ENCODE data around the gene GRM4.

The GRM4 gene

DNA sequence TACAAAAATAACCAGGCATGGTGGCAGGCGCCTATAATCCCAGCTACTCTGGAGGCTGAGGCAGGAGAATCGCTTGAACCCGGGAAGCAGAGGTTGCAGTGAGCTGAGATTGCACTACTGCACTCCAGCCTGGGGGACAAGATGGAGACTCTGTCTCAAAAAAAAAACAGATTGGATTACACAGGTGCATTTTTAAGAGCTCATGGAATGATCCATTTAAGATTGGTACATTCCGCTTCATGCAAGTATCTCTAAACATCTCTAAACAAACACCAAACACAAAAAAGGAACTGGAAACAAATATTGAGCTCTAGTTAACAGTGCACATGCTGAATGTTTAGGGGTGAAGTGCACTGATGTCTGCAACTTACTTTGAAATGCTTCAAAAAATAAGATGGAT lies 154.3 kb downstream of the GRM4 start:
- DNase-seq: no peak

- no peak for DNase-seq
Measured at GRCh38 chr6:33990061-33990541, 155.8 kb downstream of the GRM4 start.

DNA sequence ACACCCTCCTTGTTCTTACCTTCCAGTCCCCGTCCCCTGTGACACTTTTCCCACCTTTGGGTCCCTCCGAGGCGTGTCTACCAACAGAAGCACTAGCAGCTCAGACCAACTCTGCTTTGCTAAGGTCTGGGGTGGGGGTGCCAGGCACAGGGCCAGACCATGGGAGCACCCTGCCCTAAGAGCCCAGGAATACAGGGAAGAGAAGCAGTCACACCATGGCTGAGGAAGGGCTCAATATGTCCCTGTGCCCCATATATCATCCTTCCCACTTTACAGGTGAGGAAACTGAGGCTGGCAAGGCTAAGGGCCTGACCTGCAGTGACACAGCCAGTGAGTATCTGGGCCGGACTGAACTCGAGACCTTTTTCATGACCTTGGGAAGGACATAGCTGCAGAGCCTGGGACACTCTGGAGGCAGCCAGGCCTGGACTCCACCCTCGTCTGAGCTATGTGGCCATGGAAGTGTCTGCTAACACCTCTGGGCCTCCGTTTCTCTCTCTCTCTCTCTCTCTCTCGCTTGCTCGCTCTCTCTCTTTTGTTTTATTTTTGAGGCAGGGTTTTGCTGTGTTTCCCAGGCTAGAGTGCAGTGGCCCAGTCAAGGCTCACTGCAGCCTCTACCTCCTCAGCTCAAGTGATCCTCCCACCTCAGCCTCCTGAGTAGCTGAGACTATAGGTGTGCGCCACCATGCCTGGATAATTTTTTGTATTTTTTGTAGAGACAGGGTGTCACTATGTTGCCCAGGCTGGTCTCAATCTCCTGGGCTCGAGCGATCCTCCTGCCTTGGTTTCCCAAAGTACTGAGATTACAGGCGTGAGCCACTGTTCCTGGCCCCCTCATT lies 156.7 kb downstream of the GRM4 start:
- DNase-seq: no peak

- DNase-seq: no peak
Measured at GRCh38 chr6:33988121-33989015, 157.5 kb downstream of the GRM4 start.

GRCh38 chr6:33987531-33988021 lies 158.3 kb downstream of the GRM4 start:
- DNase-seq: no peak

GRCh38 chr6:33985947-33986346 lies 159.9 kb downstream of the GRM4 start:
- DNase-seq: no peak

GRCh38 chr6:33985313-33985751 lies 160.6 kb downstream of the GRM4 start:
- no peak for DNase-seq

- DNase-seq: no peak
Measured at GRCh38 chr6:33984466-33985312, 161.2 kb downstream of the GRM4 start.

DNA sequence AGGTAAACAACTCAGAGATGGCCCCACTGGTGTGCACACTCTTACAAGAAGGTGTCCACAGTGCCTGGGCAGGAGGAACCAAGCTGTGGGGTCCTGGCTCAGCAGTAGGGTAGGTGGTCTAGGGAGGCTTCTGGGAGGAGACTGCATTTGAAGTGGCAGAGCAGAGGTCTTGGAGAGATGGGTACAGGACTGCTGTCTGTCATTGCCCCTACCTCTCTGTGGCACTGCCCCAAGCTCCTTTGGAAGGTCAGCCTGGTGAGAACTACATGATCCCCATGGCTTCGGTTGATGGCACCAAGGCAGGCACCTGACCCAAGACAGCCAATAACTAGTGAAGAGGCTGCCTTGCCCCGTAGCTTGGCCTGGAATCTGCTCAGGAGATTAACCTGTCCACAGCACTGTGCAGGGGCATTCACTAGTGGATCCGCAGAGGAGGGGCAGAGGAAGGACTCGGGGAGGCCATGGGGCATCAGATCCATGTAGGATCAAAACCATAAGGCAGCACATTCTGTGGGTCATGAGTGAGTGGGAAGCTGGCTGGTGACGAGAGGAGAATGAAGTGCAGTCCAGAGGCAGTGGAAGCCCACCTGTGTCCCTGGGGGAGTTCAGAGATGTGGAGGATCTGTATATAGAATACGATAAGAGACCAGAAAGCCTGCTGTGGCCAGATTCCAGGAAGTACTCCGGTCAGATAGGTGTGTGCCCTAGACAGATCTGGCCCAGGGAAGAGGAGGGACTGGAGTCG lies 162.0 kb downstream of the GRM4 start:
- no peak for DNase-seq

DNA sequence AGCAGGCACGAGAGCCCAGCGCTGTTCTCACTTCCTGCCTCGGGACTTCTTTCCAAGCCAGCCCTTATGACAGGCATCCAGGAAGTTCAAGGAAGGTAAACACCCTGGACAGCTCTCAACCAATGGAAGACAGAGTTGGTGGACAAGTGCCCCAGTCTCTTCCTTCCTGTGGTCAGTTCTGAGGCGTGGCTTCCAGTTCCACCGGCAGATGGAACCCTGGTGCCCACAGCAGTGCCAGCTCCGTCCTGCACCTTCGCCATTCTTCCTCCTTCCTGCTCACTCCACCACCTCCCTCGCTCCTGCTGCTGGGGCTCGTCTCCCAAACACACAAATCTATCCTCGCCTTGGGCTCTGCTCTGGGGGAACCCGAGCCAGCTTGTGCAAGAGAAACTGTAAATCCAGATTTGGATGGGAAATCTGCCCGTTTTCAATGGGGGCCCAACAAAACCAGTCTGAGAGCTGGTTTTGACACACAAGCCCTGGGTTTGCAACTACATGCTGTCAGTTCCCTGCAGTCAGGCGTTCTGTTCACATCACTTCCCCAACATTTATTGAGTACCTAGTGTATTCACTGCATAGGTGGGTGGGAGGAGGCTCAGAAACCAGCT lies 162.7 kb downstream of the GRM4 start:
- no peak for DNase-seq

GRCh38 chr6:33981861-33982260 lies 164.0 kb downstream of the GRM4 start:
- DNase-seq: no peak

GRCh38 chr6:33981421-33981820 lies 164.5 kb downstream of the GRM4 start:
- no peak for DNase-seq

DNA sequence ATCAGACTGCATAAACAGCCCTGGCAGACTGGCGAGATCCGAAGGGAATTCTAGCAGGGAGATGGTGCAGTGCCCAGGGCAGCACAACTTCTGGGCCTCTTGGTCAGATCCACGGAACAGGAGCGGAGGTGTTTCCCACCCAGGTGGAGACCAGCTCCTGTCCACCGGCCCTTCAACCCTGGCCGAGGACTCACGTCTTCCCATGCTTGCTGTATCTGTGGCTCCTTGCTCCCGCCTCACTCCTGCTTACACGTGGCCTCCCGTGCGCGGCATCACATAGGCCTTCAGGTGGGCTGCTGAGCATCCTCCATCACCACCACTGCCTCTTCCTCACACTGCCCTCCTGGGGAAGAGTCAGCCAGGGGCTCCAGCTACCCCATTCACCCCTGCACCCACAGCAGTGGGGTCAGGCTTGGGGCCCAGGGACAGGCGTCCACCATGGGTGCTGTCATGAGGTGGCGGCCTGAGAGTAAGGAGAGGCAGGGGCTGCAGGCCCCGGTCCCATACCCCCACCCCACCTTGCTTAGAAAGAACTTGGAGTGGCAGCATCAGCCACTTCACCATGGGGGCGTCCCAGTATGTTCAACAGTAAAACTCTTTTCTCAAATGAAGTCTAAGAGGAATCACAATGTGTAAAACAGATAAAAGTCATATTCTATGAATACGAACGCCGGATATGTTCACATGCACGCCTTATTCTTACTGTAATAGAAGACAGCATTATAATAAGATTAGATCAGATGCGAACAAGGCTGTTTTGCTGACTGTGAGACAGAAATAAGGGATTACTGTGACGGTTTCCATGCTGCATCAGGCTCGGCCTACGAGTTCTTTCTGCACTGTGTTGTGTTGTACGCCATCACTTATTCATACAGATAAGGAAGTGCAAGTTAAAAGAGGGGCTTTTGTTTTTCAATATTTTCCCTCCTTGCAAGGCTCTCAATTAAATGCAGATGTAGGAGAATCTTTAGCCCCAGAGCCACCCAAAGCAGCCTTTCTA lies 165.4 kb downstream of the GRM4 start:
- DNase-seq: no peak

- DNase-seq: no peak
Measured at GRCh38 chr6:33979750-33980149, 166.1 kb downstream of the GRM4 start.

DNA sequence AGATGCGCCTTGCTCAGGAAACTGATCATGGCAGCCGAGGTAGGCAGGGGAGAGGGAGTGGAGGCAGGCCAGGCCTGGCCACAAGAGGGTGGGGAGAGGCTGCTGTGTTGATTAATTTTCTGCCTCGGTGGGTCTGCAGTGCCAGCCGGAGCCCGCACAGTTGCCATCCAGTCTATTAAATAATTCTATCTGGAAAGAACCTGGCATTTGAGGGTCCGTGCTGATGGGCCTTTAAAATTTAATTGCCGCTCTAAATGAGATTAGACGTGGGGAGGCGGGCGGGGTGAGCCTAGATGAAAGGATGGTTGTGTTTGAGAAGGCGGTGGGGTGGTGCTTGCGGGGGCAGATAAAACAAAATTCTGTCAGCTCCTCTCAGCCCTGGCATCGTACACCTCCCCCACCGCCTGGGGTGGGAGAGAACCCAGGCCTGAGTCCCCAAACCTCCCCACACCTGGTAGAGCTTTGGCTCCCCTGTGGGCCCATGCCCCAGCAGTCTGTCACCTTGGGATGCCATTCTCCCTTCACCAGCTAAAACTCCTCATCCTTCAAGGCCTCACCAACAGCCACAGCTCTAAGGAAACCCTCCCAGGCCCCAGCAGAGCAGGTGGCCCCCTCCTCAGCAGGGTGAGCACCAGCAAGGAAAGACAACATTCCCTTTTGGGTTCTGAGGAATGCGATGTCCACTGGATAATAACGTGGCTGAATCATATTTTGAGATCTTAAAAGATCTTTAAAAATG lies 167.3 kb downstream of the GRM4 start:
- DNase-seq: no peak

DNA sequence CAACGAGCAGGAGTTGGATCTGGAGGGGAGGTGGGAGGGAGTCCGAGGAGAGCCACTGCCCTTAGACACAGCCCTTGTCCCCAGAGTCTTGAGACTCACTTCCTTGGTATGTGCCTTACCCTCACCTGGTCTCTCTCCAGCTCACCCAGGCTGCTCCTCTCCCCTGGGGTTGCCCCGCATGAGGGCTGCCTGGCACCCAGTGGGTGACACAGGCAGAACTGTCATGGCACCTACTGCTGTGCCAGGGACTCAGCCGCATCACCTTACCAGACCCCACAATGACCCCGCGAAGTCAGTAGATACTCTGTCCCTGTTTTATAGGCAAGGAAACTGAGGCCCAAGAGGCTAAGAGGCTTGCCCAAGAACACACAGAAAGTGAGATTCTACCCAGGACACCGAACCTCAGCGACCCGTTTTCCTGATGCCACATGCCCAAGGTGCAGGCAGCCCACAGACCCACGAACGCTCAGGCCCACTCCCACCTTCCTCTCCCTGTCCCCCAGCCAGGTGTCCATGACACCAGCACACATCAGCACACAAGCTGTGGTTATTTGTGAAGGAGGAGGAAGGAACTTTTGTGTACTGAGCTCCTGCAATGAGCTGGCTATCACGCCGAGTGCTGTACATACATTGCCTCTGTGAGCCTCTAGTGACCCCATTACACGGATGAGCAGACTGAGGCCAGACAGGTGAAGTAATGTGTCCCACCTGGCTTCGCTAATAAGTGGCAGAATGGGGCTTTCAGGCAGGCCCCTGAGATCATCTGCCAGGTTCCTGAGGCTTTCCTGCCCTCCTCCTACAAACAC lies 168.1 kb downstream of the GRM4 start:
- DNase-seq: no peak

- DNase-seq: no peak
Measured at GRCh38 chr6:33976437-33977360, 169.2 kb downstream of the GRM4 start.
